ENCODE measurements around the gene PLEKHM2. TPM values are rescaled to one million over a fixed set of nuclear protein-coding genes. Genes with fewer than 3 reads are reported as not detected.

Gene PLEKHM2
- total and polyA plus RNA-seq, 2 experiments from 2014 or later, result 31.8 to 43.1 TPM

DNA sequence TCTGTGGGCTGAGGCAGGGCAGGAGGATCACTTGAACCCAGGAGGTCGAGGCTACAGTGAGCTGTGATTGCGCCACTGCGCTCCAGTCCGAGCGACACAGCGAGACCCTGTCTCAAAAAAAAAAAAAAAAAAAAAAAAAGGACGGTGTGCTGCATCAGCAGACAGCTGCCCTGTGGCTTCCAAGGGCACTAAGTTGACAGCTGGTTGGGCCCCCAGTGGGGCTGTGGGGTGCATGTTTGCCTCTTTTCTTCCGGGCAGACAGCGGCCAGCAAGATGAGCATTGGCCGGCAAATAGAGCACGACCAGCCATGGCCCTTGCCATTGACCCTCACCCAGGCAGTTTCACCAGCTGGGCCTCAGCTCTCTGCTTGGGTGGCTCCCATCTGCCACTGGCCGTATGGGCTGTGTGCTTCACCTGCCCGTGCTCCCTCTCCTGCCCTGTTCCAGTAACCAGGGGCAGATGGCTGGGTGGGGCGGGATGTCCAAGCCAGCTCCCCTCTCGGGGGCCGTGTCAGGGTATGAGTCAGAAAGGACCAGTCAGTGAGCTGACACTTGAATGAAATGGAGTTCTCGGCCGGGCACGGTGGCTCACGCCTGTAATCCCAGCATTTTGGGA, 39.6 kb downstream of the PLEKHM2 start:
- Histone ChIP-seq H3K4me3 (no peak overlapping the region), H3K36me3 (replicated peaks; ENCODE audit: insufficient read depth, low read depth) (no peaks in the 10 kb centered on the region), H3K27ac (no peak overlapping the region), H4K20me1 (ENCODE audit: insufficient read depth, poor library complexity, severe bottlenecking) (no peaks in the 10 kb centered on the region), H3K4me1 (ENCODE audit: insufficient read depth) (no peaks in the 10 kb centered on the region), H3K4me2 (no peak overlapping the region), H3K9me2 (replicated peaks; ENCODE audit: insufficient read depth) (no peaks in the 10 kb centered on the region), H3K9me3 (ENCODE audit: low read depth) (no peaks in the 10 kb centered on the region), H3K79me2 (no peaks in the 10 kb centered on the region), H3K27me3 (no peaks in the 10 kb centered on the region), H2AFZ (no peak overlapping the region)
- no peak for DNase-seq (ENCODE audit: low spot score)
- no peak for TF ChIP-seq EZH2 (IDR thresholded peaks at IDR 0.05; ENCODE audit: borderline replicate concordance)
- TF ChIP-seq, protein P1, sequence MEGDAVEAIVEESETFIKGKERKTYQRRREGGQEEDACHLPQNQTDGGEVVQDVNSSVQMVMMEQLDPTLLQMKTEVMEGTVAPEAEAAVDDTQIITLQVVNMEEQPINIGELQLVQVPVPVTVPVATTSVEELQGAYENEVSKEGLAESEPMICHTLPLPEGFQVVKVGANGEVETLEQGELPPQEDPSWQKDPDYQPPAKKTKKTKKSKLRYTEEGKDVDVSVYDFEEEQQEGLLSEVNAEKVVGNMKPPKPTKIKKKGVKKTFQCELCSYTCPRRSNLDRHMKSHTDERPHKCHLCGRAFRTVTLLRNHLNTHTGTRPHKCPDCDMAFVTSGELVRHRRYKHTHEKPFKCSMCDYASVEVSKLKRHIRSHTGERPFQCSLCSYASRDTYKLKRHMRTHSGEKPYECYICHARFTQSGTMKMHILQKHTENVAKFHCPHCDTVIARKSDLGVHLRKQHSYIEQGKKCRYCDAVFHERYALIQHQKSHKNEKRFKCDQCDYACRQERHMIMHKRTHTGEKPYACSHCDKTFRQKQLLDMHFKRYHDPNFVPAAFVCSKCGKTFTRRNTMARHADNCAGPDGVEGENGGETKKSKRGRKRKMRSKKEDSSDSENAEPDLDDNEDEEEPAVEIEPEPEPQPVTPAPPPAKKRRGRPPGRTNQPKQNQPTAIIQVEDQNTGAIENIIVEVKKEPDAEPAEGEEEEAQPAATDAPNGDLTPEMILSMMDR (IDR thresholded peaks at IDR 0.05; ENCODE audit: poor library complexity), result no peak
- WGBS (ENCODE audit: low lambda C conversion rate, missing lambda C conversion rate), result 93% methylated on average over 18 of the region's 20 CpGs

DNA sequence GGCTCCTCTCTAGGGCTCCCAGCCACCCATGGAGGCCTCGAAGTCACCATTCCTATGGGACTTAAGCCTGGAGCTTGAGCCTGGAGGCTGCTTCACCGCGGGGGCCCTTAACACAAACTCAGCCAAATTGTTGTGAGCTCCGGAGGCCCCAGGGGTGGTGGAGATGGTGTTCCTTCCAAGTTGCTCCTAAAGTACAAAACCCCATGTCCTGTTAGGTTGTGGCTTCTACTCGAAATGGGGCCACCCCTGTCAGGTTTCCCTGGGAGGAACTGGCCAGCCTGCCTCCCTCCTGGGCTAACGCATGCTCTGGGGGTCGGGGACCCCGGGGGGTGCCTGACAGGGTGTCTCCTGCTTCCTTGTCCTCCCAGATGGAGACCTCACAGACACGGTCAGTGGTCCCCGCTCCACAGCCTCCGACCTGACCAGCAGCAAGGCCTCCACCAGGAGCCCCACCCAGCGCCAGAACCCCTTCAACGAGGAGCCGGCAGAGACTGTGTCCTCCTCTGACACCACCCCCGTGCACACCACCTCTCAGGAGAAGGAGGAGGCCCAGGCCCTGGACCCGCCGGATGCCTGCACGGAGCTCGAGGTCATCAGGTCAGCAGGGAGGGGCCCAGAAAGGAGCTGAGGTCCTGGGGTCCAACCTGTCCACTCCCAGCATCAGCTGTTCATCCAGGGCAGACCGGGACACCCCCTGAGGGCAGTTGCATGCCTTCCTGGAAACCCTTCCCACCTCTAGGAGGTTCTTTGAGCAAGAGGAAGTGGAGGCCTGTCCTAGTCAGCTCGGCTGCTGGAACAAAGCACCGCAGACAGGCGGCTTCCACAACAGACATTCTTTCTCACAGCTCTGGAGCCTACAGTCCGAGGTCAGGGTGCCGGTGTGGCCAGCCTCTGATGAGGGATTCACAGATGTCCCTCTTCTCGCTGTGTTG, 41.1 kb downstream of the PLEKHM2 start:
- WGBS (ENCODE audit: low lambda C conversion rate, missing lambda C conversion rate), result 81% methylated on average over 26 of the region's 26 CpGs
- Histone ChIP-seq H2AFZ (no peak overlapping the region), H3K4me2 (no peak overlapping the region), H3K4me1 (ENCODE audit: insufficient read depth) (no peaks in the 10 kb centered on the region), H3K27ac (no peak overlapping the region), H4K20me1 (ENCODE audit: insufficient read depth, poor library complexity, severe bottlenecking) (no peaks in the 10 kb centered on the region), H3K27me3 (no peaks in the 10 kb centered on the region), H3K36me3 (replicated peaks; ENCODE audit: insufficient read depth, low read depth) (no peaks in the 10 kb centered on the region), H3K79me2 (no peaks in the 10 kb centered on the region), H3K9me2 (replicated peaks; ENCODE audit: insufficient read depth) (no peaks in the 10 kb centered on the region), H3K4me3 (no peak overlapping the region), H3K9me3 (ENCODE audit: low read depth) (no peaks in the 10 kb centered on the region)
- DNase-seq (ENCODE audit: low spot score), result no peak
- TF ChIP-seq EZH2phosphoT487 (IDR thresholded peaks at IDR 0.05; ENCODE audit: low read depth, severe bottlenecking, unreplicated experiment) (no peak), EZH2 (IDR thresholded peaks at IDR 0.05; ENCODE audit: borderline replicate concordance) (no peak)
- TF ChIP-seq, protein P1 (IDR thresholded peaks at IDR 0.05; ENCODE audit: poor library complexity), result no peak

DNA sequence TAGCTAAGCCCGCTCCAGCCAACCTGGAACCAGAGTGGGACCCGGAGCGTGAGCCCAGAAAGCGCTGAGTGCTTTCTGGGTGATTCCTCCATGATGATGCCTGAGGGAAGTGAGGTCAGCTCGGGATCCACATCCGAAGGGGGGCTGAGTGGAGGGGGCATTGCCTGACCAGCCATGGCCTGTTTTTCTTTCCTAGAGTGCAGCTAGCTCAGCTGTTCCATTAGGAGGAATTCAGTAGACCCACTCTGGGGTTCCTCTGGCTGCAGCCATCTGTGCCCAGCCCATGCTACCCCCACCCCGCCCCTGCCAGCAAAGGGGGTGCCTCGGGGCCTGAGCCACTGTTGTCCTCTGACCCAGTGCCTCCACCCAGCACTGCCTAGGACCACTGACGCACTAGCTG, 42.4 kb downstream of the PLEKHM2 start:
- Histone ChIP-seq H3K9me3 (ENCODE audit: low read depth) (no peaks in the 10 kb centered on the region), H3K4me3 (no peak overlapping the region), H2AFZ (no peak overlapping the region), H3K36me3 (replicated peaks; ENCODE audit: insufficient read depth, low read depth) (no peaks in the 10 kb centered on the region), H3K27ac (no peak overlapping the region), H3K4me2 (no peak overlapping the region), H3K9me2 (replicated peaks; ENCODE audit: insufficient read depth) (no peaks in the 10 kb centered on the region), H3K27me3 (no peaks in the 10 kb centered on the region), H3K4me1 (ENCODE audit: insufficient read depth) (no peaks in the 10 kb centered on the region), H3K79me2 (no peaks in the 10 kb centered on the region), H4K20me1 (ENCODE audit: insufficient read depth, poor library complexity, severe bottlenecking) (no peaks in the 10 kb centered on the region)
- WGBS (ENCODE audit: low lambda C conversion rate, missing lambda C conversion rate), result 92% methylated on average over 9 of the region's 9 CpGs
- DNase-seq (ENCODE audit: low spot score), result no peak
- no peak for TF ChIP-seq EZH2 (IDR thresholded peaks at IDR 0.05; ENCODE audit: borderline replicate concordance)
- no peak for TF ChIP-seq EZH2phosphoT487 (IDR thresholded peaks at IDR 0.05; ENCODE audit: low read depth, severe bottlenecking, unreplicated experiment)
- TF ChIP-seq, protein P1 (IDR thresholded peaks at IDR 0.05; ENCODE audit: poor library complexity), result no peak

Measured in hepatocyte (in vitro differentiated cells).